ENCODE data around the gene GLI2.

GLI2 gene

DNA sequence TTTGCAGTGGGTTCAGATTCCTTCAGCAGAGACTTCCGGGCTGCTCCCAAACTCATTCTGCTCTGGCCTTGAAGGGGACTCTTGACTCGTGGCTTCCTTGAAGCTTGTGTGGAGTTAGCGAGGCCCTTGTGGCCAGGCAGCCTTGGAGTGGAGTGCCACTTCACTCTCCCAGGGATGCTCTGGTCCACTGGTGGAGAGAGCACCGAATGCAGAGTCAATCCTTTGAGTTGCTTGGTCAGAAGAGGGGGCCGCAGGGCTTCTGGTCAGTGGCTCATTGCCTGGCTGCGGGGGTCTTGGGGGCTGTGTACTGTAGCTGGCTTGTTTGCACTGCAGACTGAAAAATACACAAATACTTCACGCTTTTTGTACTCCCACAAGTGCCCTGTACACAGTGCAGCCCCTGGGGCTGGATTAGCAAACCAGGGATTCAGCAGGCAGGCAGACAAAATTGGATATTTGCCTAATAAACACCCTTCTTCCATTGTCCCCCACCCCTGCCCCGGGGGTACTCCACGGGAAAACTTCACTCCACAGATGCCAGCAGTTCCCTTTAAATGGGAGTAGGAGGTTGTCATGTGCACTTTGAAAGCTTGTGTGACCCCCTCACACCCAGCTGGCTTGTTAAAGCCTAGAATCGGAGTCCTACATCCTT is 3.2 kb downstream of the GLI2 start:
- no peak for DNase-seq

- no peak for DNase-seq
Measured at GRCh38 chr2:120739438-120740090, 3.9 kb downstream of the GLI2 start.

- DNase-seq: no peak
Measured at GRCh38 chr2:120740375-120740764, 4.7 kb downstream of the GLI2 start.

DNA sequence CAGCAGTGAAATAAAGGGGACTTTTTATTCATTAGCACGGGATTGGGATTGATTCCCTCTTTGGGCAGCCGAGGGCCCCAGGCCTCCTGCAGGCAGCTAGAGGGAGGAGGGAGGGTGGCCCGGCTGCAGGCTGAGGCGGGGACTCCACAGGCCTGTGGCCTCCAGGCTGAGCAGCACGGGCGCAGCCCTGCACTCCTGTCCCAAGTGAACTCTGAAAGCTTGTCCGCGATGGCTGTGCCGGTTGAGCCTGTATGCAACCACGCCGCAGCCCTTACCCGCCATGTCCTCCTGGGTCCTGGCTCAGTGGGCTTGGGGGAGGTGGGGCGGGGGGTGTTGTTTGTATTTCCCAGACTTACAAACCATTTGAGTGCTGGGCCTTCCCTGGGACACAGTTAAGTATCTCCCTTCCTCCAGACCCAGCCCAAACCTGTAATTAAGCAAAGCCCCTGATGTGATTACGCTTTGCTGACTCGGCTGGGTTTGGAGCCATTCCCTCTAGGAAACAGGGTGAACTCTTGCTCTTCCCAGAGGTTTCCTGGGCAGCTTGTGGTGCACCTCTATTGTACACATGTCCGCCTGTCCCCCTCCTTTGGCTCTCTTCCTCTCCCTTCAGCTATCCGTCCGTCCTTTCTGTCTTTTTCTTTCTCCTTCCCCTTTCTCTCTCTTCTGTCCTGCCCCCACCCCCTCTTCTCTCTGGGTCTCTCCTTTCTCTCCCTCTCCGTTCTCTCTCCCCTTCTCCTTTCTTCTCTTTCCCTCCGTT is 5.3 kb downstream of the GLI2 start:
- peak; percentile 71 for DNase-seq

DNA sequence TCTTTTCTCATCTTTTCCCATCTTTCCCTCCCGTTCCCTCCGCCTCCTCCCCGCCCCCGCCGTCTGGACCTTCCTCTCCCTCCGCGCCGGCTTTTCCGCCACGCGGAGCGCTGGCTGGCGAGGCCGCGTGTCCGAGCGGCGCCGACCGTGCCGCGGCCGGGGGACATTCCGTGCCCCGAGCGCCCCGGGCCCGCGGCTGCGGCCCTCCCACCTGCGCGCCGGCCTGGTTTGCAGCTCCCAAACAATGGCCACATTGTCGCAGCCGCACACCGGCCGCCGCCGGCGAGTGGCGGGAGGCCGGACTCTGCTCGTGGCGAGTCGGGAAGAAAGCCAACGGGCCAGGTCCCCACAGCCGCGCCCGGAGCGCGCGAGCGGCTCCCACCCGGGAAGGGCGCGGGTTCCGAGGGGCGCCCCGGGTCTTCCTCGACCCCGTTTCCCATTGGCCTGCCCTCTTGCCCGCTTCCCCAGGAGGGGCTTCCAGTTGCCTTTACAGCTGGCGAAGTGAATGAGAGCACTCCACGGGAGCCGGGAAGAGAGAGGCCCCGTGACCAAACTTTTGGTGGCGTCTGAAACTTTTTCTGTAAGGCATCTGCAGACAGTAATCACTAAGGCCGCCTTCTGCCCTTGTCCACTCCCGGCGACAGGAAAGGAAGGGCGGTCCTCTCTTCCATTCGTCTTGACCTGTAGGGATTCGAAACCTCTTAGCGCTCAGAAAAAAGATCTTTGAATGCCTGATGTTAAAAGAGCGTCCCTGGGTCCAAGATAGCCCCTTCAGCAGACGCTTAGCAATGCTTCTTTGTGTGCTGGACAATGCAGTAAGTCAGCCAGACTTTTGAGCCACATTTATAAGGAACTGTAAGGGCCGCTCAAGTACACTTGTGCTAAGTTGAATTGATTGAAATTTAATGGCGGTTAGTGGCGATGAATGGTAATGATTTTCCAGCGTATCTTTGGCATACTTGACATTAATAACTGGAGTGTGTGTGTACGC is 6.2 kb downstream of the GLI2 start:
- DNase-seq: no peak

GRCh38 chr2:120743657-120744056 is 8.0 kb downstream of the GLI2 start:
- DNase-seq: no peak

DNA sequence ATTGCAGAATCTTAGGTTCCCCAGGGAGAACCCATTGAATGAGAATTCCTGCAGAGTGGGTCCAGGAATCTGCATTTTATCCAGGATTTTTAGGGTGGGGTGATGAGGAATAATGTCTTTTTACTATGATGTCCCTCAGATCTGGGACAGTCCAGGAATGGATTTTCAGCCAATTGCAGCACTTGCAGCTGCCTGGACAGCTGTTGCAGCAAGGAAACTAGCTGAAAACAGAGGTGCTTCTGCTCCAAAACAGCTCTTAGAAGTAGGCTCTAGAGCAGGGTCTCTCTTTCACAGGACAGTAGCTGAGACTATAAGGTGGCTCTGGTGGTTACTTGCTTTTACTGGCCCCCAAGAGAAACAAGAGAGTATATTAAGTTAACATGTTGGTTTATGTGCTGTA is 9.1 kb downstream of the GLI2 start:
- no peak for DNase-seq

DNA sequence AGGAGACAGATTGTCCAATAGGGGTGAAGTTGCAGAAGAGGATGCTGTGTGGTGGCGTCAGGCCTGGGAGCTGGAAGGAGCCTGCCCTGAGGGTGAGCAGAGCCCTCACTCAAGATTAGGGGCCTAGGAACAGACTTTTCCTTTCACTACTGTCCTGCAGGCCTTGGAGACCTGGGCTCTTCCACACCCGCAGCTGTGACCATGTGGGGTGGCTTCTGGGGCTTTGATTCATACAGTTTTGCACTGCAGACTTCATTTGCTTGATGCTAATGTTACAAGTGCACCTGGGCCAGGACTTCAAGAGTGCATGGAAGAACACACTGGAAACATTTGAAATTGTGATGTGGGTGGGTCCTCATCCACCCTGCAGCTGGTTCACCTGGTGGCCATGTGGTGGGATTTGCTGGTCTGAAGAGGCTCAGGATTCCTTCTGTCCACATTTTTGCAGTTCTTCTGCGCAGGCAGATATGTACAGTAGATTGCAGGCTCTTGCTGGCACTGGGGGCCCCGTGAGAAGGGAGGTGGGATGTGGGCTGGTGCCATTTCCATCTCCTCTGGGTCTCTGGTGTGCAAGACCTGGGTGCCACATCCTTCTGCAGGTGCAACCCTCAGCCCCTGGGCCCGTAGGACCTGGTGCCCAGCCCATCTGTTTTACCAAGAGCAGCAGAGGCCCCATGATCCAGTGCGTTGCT is 9.9 kb downstream of the GLI2 start:
- no peak for DNase-seq

- DNase-seq: no peak
Measured at GRCh38 chr2:120746144-120746543, 10.5 kb downstream of the GLI2 start.

GRCh38 chr2:120747281-120747680 is 11.6 kb downstream of the GLI2 start:
- DNase-seq: no peak

DNA sequence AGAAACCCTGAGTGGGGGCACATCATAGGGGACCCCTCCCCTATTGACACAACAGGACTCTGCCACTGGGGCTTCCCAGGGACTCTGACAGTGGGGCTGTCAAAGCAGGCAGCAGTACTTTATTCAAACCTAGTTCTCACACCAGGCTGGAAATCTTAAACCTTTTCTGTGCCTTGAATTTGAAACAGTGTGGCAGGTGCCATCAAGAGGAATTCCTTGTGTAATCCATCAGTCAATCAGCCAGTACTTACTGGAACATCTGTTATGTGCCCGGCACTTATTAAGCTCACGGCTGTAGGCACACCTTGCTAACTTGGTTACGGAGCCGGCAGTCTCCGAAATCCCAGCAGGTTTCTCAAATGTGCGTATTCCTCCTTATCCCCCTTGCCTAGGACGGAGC is 12.0 kb downstream of the GLI2 start:
- DNase-seq: no peak

DNA sequence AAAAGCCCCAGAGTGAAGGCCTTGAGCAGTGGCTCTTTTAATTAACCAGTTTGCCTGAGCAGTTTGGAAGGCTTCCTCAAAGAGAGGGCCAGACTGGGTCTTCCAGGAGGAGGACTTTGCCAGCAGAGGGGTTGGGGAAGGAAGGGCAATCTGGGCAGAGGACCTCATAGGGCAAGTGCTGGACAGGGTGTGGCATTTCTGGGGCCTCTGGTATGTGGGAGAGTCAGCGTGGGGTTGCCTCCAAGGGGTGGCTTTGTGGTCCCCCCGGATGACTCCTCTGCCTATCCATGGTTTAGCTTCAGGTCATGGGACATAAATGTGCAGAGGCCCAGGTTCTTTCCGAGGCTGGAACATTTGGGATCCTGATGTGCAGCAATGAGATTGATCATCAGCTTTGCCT is 12.6 kb downstream of the GLI2 start:
- DNase-seq: no peak

GRCh38 chr2:120748741-120749140 is 13.1 kb downstream of the GLI2 start:
- no peak for DNase-seq

GRCh38 chr2:120749506-120750431 is 14.1 kb downstream of the GLI2 start:
- no peak for DNase-seq

- no peak for DNase-seq
Measured at GRCh38 chr2:120750488-120751210, 15.0 kb downstream of the GLI2 start.

GRCh38 chr2:120751553-120751952 is 15.9 kb downstream of the GLI2 start:
- DNase-seq: no peak

DNA sequence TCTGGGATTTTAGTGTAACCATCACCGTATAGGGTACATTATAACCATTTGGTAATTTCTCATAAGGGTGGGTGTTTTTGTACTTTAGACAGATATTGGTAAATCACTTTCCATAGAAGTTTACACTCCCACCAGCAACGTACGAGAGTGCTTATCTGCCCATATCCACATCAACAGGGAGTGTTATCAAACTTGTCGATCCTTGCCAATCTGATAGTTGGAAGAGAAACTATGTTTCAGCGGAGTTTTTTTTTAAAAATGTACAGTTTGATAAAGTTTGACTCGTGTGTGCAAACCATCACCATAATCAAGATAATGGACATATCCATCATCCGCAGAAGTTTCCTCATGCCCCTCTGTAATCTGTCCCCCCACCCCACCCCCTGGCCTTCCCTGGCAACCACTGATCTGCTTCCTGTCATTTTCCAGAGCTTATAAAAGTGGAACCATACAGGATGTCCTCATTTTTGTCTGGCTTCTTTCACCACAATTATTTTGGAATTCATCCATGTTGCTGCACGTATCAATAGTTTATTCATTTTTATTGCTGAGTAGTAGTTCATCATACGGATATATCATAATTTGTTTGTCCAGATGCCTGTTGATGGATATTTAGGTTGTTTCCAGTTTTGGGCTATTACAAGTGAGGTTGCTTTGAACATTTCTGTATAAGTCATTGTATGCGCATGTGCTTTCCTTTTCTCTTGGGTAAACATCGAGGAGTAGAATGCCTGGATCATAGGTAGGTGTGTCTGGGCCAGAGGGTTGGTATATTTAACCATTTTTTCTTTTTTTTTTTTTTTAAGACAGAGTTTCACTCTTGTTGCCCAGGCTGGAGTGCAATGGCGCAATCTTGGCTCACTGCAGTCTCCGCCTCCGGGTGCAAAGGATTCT is 18.6 kb downstream of the GLI2 start:
- DNase-seq: peak; percentile 16

GRCh38 chr2:120758181-120759144 is 22.8 kb downstream of the GLI2 start:
- peak; percentile 93 for DNase-seq

All from left hindlimb (tissue), 1 donor.